ENCODE results near the gene P2RX3. TPM values are rescaled to one million over a fixed set of nuclear protein-coding genes. Genes with fewer than 3 reads are reported as not detected.

Gene P2RX3
- total and polyA plus RNA-seq, 2 experiments from 2014 or later: not detected

GRCh38 chr11:57379732-57380131 is 41.6 kb downstream of the P2RX3 start:
- Histone ChIP-seq H3K9me2 (replicated peaks; ENCODE audit: insufficient read depth) (no peaks in the 10 kb centered on the region), H3K36me3 (replicated peaks; ENCODE audit: insufficient read depth, low read depth) (no peaks in the 10 kb centered on the region), H3K27me3 (no peaks in the 10 kb centered on the region), H3K27ac (no peak overlapping the region), H3K4me3 (no peak overlapping the region), H2AFZ (no peak overlapping the region), H3K79me2 (no peaks in the 10 kb centered on the region), H3K9me3 (ENCODE audit: low read depth) (no peaks in the 10 kb centered on the region), H3K4me1 (ENCODE audit: insufficient read depth) (no peaks in the 10 kb centered on the region), H3K4me2 (no peak overlapping the region), H4K20me1 (ENCODE audit: insufficient read depth, poor library complexity, severe bottlenecking) (no peaks in the 10 kb centered on the region)
- WGBS (ENCODE audit: low lambda C conversion rate, missing lambda C conversion rate): 23% methylated on average over 10 of the region's 10 CpGs
- peak; percentile 65 for DNase-seq (ENCODE audit: low spot score)
- TF ChIP-seq CTCF (IDR thresholded peaks at IDR 0.05; ENCODE audit: poor library complexity) (no peak), EZH2phosphoT487 (IDR thresholded peaks at IDR 0.05; ENCODE audit: low read depth, severe bottlenecking, unreplicated experiment) (no peak), EZH2 (IDR thresholded peaks at IDR 0.05; ENCODE audit: borderline replicate concordance) (no peak)

GRCh38 chr11:57380975-57381374 is 42.8 kb downstream of the P2RX3 start, which contains the start of gene PRG3:
TSS of gene PRG3 (minus strand) at chr11:57381150. CDS start at chr11:57380708, 442 bp downstream.
- Histone ChIP-seq H3K9me2 (replicated peaks; ENCODE audit: insufficient read depth) (no peaks in the 10 kb centered on the region), H2AFZ (no peak within 1 kb of the TSS), H3K27me3 (no peaks in the 10 kb centered on the region), H4K20me1 (ENCODE audit: insufficient read depth, poor library complexity, severe bottlenecking) (no peaks in the 10 kb centered on the region), H3K4me1 (ENCODE audit: insufficient read depth) (no peaks in the 10 kb centered on the region), H3K36me3 (replicated peaks; ENCODE audit: insufficient read depth, low read depth) (no peaks in the 10 kb centered on the region), H3K9me3 (ENCODE audit: low read depth) (no peaks in the 10 kb centered on the region), H3K4me3 (no peak within 1 kb of the TSS), H3K27ac (no peak within 1 kb of the TSS), H3K79me2 (no peaks in the 10 kb centered on the region), H3K4me2 (no peak within 1 kb of the TSS)
- WGBS (ENCODE audit: low lambda C conversion rate, missing lambda C conversion rate): 60% methylated on average over 2 of the region's 2 CpGs
- DNase-seq (ENCODE audit: low spot score): no peak
- TF ChIP-seq EZH2 (IDR thresholded peaks at IDR 0.05; ENCODE audit: borderline replicate concordance) (no peak), CTCF (IDR thresholded peaks at IDR 0.05; ENCODE audit: poor library complexity) (no peak), EZH2phosphoT487 (IDR thresholded peaks at IDR 0.05; ENCODE audit: low read depth, severe bottlenecking, unreplicated experiment) (no peak)

- Histone ChIP-seq H3K9me2 (replicated peaks; ENCODE audit: insufficient read depth) (no peaks in the 10 kb centered on the region), H3K9me3 (ENCODE audit: low read depth) (no peaks in the 10 kb centered on the region), H3K79me2 (no peaks in the 10 kb centered on the region), H3K27ac (no peak overlapping the region), H3K4me3 (no peak overlapping the region), H3K36me3 (replicated peaks; ENCODE audit: insufficient read depth, low read depth) (no peaks in the 10 kb centered on the region), H3K4me1 (ENCODE audit: insufficient read depth) (no peaks in the 10 kb centered on the region), H3K4me2 (no peak overlapping the region), H4K20me1 (ENCODE audit: insufficient read depth, poor library complexity, severe bottlenecking) (no peaks in the 10 kb centered on the region), H2AFZ (no peak overlapping the region), H3K27me3 (peaks cover 11% of the 10 kb centered on the region)
- no peak for DNase-seq (ENCODE audit: low spot score)
- TF ChIP-seq CTCF (IDR thresholded peaks at IDR 0.05; ENCODE audit: poor library complexity) (no peak), EZH2phosphoT487 (IDR thresholded peaks at IDR 0.05; ENCODE audit: low read depth, severe bottlenecking, unreplicated experiment) (no peak), EZH2 (IDR thresholded peaks at IDR 0.05; ENCODE audit: borderline replicate concordance) (no peak)
- 79% methylated on average over 5 of the region's 5 CpGs for WGBS (ENCODE audit: low lambda C conversion rate, missing lambda C conversion rate)
Observed at GRCh38 chr11:57386178-57386940, 48.2 kb downstream of the P2RX3 start.
